Astrocyte (in vitro differentiated cells and primary cell): ENCODE data around the gene ZNF410.

Source experiments
- CTCF ChIP-seq: IDR thresholded peaks from 2 replicates; pipeline ENCODE4 v1.5.1; 2011; ENCODE audit warnings: low read depth, mild to moderate bottlenecking, inconsistent platforms, low read length, moderate library complexity; ENCODE audit not compliant: insufficient read depth
- EZH2 ChIP-seq: IDR thresholded peaks from 2 replicates; pipeline ENCODE4 v1.6.1; 2012; ENCODE audit warnings: mild to moderate bottlenecking, low read length, inconsistent platforms; ENCODE audit not compliant: insufficient read depth

- TF ChIP-seq CTCF = no peak
- TF ChIP-seq EZH2 = no peak
These were observed 91.2 kb downstream of the ZNF410 start for GRCh38 chr14:73977896-73978295.
